Measurements from ENCODE around the gene BRAP.
"Not testable (repeated sequence)": the region's sequence is repeated elsewhere in the genome, so short reads cannot be mapped to it uniquely, and the experiment has no call there.

- TF ChIP-seq CTCF, MYC (IDR thresholded peaks at IDR 0.05; ENCODE audit: low read depth, low read length): not testable (repeated sequence)
Measured at GRCh38 chr12:111723646-111724360, 38.0 kb upstream of the BRAP start.

Data from NB4 (cell line).